Loucy (cell line): ENCODE data around the gene VKORC1.

Experiments used
- EZH2phosphoT487 ChIP-seq: fragments of 200-600 bp; IDR thresholded peaks from 2 replicates; pipeline ENCODE4 v1.6.1; 2018; ENCODE audit warnings: antibody characterized with exemption, mild to moderate bottlenecking, moderate library complexity, borderline replicate concordance
- TF ChIP-seq, protein P1 (sequence below): fragments of 200-600 bp; sonication (generic); conservative IDR thresholded peaks from 2 replicates; pipeline ENCODE4 v1.5.1; 2014; ENCODE audit warnings: mild to moderate bottlenecking, antibody characterized with exemption, low read length

DNA sequence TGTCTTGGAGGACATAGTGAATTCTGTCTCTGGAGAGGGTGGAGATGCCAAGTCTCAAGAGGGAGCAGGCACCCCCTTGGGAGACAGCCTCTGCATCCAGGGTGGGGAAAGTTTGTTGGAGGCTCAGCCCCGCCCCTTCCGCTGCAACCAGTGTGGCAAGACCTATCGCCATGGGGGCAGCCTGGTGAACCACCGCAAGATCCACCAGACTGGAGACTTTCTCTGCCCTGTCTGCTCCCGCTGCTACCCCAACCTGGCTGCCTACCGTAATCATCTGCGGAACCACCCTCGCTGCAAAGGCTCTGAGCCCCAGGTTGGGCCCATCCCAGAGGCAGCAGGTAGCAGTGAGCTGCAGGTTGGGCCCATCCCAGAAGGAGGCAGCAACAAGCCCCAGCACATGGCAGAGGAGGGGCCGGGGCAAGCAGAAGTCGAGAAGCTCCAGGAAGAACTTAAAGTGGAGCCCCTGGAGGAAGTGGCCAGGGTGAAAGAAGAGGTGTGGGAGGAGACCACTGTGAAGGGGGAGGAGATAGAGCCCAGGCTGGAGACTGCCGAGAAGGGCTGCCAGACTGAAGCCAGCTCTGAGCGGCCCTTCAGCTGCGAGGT is 15.2 kb downstream of the VKORC1 start:
- TF ChIP-seq, protein P1, sequence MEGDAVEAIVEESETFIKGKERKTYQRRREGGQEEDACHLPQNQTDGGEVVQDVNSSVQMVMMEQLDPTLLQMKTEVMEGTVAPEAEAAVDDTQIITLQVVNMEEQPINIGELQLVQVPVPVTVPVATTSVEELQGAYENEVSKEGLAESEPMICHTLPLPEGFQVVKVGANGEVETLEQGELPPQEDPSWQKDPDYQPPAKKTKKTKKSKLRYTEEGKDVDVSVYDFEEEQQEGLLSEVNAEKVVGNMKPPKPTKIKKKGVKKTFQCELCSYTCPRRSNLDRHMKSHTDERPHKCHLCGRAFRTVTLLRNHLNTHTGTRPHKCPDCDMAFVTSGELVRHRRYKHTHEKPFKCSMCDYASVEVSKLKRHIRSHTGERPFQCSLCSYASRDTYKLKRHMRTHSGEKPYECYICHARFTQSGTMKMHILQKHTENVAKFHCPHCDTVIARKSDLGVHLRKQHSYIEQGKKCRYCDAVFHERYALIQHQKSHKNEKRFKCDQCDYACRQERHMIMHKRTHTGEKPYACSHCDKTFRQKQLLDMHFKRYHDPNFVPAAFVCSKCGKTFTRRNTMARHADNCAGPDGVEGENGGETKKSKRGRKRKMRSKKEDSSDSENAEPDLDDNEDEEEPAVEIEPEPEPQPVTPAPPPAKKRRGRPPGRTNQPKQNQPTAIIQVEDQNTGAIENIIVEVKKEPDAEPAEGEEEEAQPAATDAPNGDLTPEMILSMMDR = no peak
- no peak for TF ChIP-seq EZH2phosphoT487
